HepG2 (cell line): ENCODE results near the gene DALRD3. TPM values are rescaled to one million over a fixed set of nuclear protein-coding genes. Genes with fewer than 3 reads are reported as not detected.
A peak's percentile ranks its signal among the peaks of the same experiment; 100 is the strongest.

Experiments
- ATF1 ChIP-seq: IDR thresholded peaks from 2 replicates; pipeline ENCODE4 v1.6.1; 2016; ENCODE audit warnings: mild to moderate bottlenecking, control low read depth
- GLI4 ChIP-seq: sonication (generic); formaldehyde crosslinking; IDR thresholded peaks from 2 replicates; pipeline ENCODE4 v1.5.1; 2020; ENCODE audit warnings: missing genetic modification reagents, mild to moderate bottlenecking, moderate library complexity, borderline replicate concordance
- JUND ChIP-seq: sonication (generic); formaldehyde crosslinking; IDR thresholded peaks from 2 replicates; pipeline ENCODE4 v1.8.0; 2022; ENCODE audit warnings: mild to moderate bottlenecking, missing genetic modification reagents
- MIER3 ChIP-seq: IDR thresholded peaks from 2 replicates; pipeline ENCODE4 v1.6.1; 2016; ENCODE audit warnings: missing compliant biosample characterization, borderline replicate concordance
- MTF2 ChIP-seq: sonication (generic); formaldehyde crosslinking; IDR thresholded peaks from 2 replicates; pipeline ENCODE4 v1.5.0; 2020; ENCODE audit warnings: missing genetic modification reagents, borderline replicate concordance
- MXD4 ChIP-seq: IDR thresholded peaks from 2 replicates; pipeline ENCODE4 v1.6.1; 2016; ENCODE audit warnings: mild to moderate bottlenecking, missing biosample characterization, missing genetic modification reagents
- PLRG1 ChIP-seq: fragments of 450-650 bp; conservative IDR thresholded peaks from 2 replicates; pipeline ENCODE4 v1.6.1; 2016
- RARG ChIP-seq: sonication (generic); formaldehyde crosslinking; IDR thresholded peaks from 2 replicates; pipeline ENCODE4 v1.4.0; 2020; ENCODE audit warnings: low read depth, mild to moderate bottlenecking, missing genetic modification reagents
- RORA ChIP-seq: sonication (generic); formaldehyde crosslinking; IDR thresholded peaks from 2 replicates; pipeline ENCODE4 v1.5.0; 2020; ENCODE audit warnings: mild to moderate bottlenecking, missing genetic modification reagents, moderate library complexity
- TARDBP ChIP-seq: sonication (generic); formaldehyde crosslinking; IDR thresholded peaks from 2 replicates; pipeline ENCODE4 v1.8.0; 2022; ENCODE audit warnings: mild to moderate bottlenecking, missing genetic modification reagents
- ZBED4 ChIP-seq: sonication (generic); formaldehyde crosslinking; IDR thresholded peaks from 2 replicates; pipeline ENCODE4 v1.4.0; 2020; ENCODE audit warnings: missing genetic modification reagents, borderline replicate concordance
- ZFAT ChIP-seq: sonication (generic); formaldehyde crosslinking; conservative IDR thresholded peaks from 2 replicates; pipeline ENCODE4 v1.8.1; 2023; ENCODE audit warnings: missing genetic modification reagents, inconsistent platforms
- ZNF513 ChIP-seq: sonication (generic); formaldehyde crosslinking; conservative IDR thresholded peaks from 2 replicates; pipeline ENCODE4 v1.5.0; 2020; ENCODE audit warnings: missing genetic modification reagents
- ZNF543 ChIP-seq: sonication (generic); formaldehyde crosslinking; IDR thresholded peaks from 2 replicates; pipeline ENCODE4 v1.4.0; 2020; ENCODE audit warnings: mild to moderate bottlenecking, missing genetic modification reagents
- ZNF710 ChIP-seq: sonication (generic); formaldehyde crosslinking; IDR thresholded peaks from 2 replicates; pipeline ENCODE4 v1.5.0; 2020; ENCODE audit warnings: mild to moderate bottlenecking, missing genetic modification reagents, borderline replicate concordance
- ZNF737 ChIP-seq: sonication (generic); formaldehyde crosslinking; IDR thresholded peaks from 2 replicates; pipeline ENCODE4 v1.5.0; 2020; ENCODE audit warnings: missing genetic modification reagents, mild to moderate bottlenecking, borderline replicate concordance
- polyA plus RNA-seq, 8 experiments: library from polyadenylated mRNA; depleted of rRNA in 3 of 8; stranded (reverse) in 7 of 8; unstranded in 1 of 8; fragments of >200 nt; fragmentation: Illumina TruSeq in 4 of 8; extraction: Trizol in 4 of 8; gene quantifications; 2 replicates each; pipeline versions ENCODE4 v1.2.1 to v1.2.3, GENCODE V29; 2011 to 2016; ENCODE audit warnings: low read depth in 4 of 8, missing spikeins in 1 of 8, mixed read lengths in 1 of 8; ENCODE audit not compliant: insufficient read depth in 1 of 8
- total RNA-seq, 5 experiments: library from RNA; depleted of rRNA; stranded (reverse); fragments of >200 nt; fragmentation: Illumina TruSeq; extraction: Trizol; gene quantifications; 2 replicates each; pipeline ENCODE4 v1.2.3, GENCODE V29; 2016; ENCODE audit warnings: low read depth in 1 of 5
- TF ChIP-seq, protein P1 (sequence below): sonication (generic); formaldehyde crosslinking; IDR thresholded peaks from 2 replicates; pipeline ENCODE4 v1.4.0; 2020; ENCODE audit warnings: low read depth, missing genetic modification reagents

Gene DALRD3
- total and polyA plus RNA-seq, 2 of the 13 experiments (the other 11 are each of a cell fraction or from before 2014, with no cell fraction given): 19.9 to 36.5 TPM

- TF ChIP-seq RORA (CRISPR knock-in tag) (no peak), GLI4 (0 out of 2 replicates have a peak, but pooled peaks have one; percentile 40), MXD4 (CRISPR knock-in tag) (peak; percentile 46; the same call in 1 of the 2 replicates), ZFAT (no peak), ZBED4 (CRISPR knock-in tag) (peak; percentile 19; the same call in 1 of the 2 replicates), ZNF710 (CRISPR knock-in tag) (peak; percentile 43; the same call in 1 of the 2 replicates), TARDBP (CRISPR knock-in tag) (peak; percentile 73; the same call in 1 of the 2 replicates), ZNF543 (CRISPR knock-in tag) (peak; percentile 64), MIER3 (CRISPR knock-in tag) (peak; percentile 32; the same call in 1 of the 2 replicates), JUND (CRISPR knock-in tag) (peak; percentile 54; the same call in 1 of the 2 replicates), ZNF513 (CRISPR knock-in tag) (no peak), RARG (CRISPR knock-in tag) (no peak), ATF1 (CRISPR knock-in tag) (peak; percentile 51; the same call in 1 of the 2 replicates), PLRG1 (no peak), ZNF737 (CRISPR knock-in tag) (no peak), MTF2 (CRISPR knock-in tag) (no peak)
- TF ChIP-seq, protein P1, sequence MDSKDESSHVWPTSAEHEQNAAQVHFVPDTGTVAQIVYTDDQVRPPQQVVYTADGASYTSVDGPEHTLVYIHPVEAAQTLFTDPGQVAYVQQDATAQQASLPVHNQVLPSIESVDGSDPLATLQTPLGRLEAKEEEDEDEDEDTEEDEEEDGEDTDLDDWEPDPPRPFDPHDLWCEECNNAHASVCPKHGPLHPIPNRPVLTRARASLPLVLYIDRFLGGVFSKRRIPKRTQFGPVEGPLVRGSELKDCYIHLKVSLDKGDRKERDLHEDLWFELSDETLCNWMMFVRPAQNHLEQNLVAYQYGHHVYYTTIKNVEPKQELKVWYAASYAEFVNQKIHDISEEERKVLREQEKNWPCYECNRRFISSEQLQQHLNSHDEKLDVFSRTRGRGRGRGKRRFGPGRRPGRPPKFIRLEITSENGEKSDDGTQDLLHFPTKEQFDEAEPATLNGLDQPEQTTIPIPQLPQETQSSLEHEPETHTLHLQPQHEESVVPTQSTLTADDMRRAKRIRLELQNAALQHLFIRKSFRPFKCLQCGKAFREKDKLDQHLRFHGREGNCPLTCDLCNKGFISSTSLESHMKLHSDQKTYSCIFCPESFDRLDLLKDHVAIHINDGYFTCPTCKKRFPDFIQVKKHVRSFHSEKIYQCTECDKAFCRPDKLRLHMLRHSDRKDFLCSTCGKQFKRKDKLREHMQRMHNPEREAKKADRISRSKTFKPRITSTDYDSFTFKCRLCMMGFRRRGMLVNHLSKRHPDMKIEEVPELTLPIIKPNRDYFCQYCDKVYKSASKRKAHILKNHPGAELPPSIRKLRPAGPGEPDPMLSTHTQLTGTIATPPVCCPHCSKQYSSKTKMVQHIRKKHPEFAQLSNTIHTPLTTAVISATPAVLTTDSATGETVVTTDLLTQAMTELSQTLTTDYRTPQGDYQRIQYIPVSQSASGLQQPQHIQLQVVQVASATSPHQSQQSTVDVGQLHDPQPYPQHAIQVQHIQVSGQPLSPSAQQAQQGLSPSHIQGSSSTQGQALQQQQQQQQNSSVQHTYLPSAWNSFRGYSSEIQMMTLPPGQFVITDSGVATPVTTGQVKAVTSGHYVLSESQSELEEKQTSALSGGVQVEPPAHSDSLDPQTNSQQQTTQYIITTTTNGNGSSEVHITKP (CRISPR knock-in tag): no peak; the same call in 1 of the 2 replicates
Observed at GRCh38 chr3:49007068-49007770, 11.2 kb downstream of the DALRD3 start, which contains the start of gene WDR6 (continued).
